ENCODE data around the gene PACSIN2.

The PACSIN2 gene

GRCh38 chr22:42951093-42951710 is 63.7 kb downstream of the PACSIN2 start:
- no peak for TF ChIP-seq CTCF (IDR thresholded peaks at IDR 0.05)
- no peak overlapping the region for H3K27ac ChIP-seq
- peaks cover 5% of the 10 kb centered on the region for H3K79me2 ChIP-seq
- H3K4me3 ChIP-seq (ENCODE audit: low read depth, low read length), result no peak overlapping the region
- no peak overlapping the region for H3K9ac ChIP-seq
- H3K4me2 ChIP-seq (ENCODE audit: low read length), result no peak overlapping the region
- no peaks in the 10 kb centered on the region for H3K9me3 ChIP-seq (ENCODE audit: control insufficient read depth, low read length)
- H3K4me1 ChIP-seq, result peaks cover 11% of the 10 kb centered on the region
- H3K27me3 ChIP-seq (ENCODE audit: control insufficient read depth, insufficient read depth, low read length), result no peaks in the 10 kb centered on the region
- H2AFZ ChIP-seq, result no peak overlapping the region
- no peaks in the 10 kb centered on the region for H3K36me3 ChIP-seq (ENCODE audit: control insufficient read depth, insufficient read depth, low read length)

GRCh38 chr22:42950281-42950680 is 64.7 kb downstream of the PACSIN2 start:
- Histone ChIP-seq H3K27ac (no peak overlapping the region), H3K79me2 (peaks cover 5% of the 10 kb centered on the region), H3K4me1 (peaks cover 11% of the 10 kb centered on the region), H3K4me2 (ENCODE audit: low read length) (no peak overlapping the region), H3K27me3 (ENCODE audit: control insufficient read depth, insufficient read depth, low read length) (no peaks in the 10 kb centered on the region), H3K9ac (no peak overlapping the region), H2AFZ (no peak overlapping the region), H3K36me3 (ENCODE audit: control insufficient read depth, insufficient read depth, low read length) (no peaks in the 10 kb centered on the region), H3K4me3 (ENCODE audit: low read depth, low read length) (no peak overlapping the region), H3K9me3 (ENCODE audit: control insufficient read depth, low read length) (no peaks in the 10 kb centered on the region)
- TF ChIP-seq CTCF (IDR thresholded peaks at IDR 0.05), result no peak

- no peak overlapping the region for H3K27ac ChIP-seq
- no peaks in the 10 kb centered on the region for H3K36me3 ChIP-seq (ENCODE audit: control insufficient read depth, insufficient read depth, low read length)
- peaks cover 7% of the 10 kb centered on the region for H3K4me1 ChIP-seq
- H3K79me2 ChIP-seq, result peaks cover under 1% of the 10 kb centered on the region
- H2AFZ ChIP-seq, result no peak overlapping the region
- H3K4me3 ChIP-seq (ENCODE audit: low read depth, low read length), result no peak overlapping the region
- no peak overlapping the region for H3K4me2 ChIP-seq (ENCODE audit: low read length)
- TF ChIP-seq CTCF (IDR thresholded peaks at IDR 0.05), result no peak
- no peak overlapping the region for H3K9ac ChIP-seq
- no peaks in the 10 kb centered on the region for H3K9me3 ChIP-seq (ENCODE audit: control insufficient read depth, low read length)
- H3K27me3 ChIP-seq (ENCODE audit: control insufficient read depth, insufficient read depth, low read length), result no peaks in the 10 kb centered on the region
Measured at GRCh38 chr22:42949159-42949558, 65.8 kb downstream of the PACSIN2 start.

GRCh38 chr22:42948294-42948693 is 66.7 kb downstream of the PACSIN2 start:
- Histone ChIP-seq H3K36me3 (ENCODE audit: control insufficient read depth, insufficient read depth, low read length) (no peaks in the 10 kb centered on the region), H3K27me3 (ENCODE audit: control insufficient read depth, insufficient read depth, low read length) (no peaks in the 10 kb centered on the region), H2AFZ (no peak overlapping the region), H3K4me1 (peaks cover 7% of the 10 kb centered on the region), H3K4me2 (ENCODE audit: low read length) (no peak overlapping the region), H3K9ac (no peak overlapping the region), H3K79me2 (no peaks in the 10 kb centered on the region), H3K4me3 (ENCODE audit: low read depth, low read length) (no peak overlapping the region), H3K27ac (no peak overlapping the region), H3K9me3 (ENCODE audit: control insufficient read depth, low read length) (no peaks in the 10 kb centered on the region)
- no peak for TF ChIP-seq CTCF (IDR thresholded peaks at IDR 0.05)

All from parathyroid adenoma (tissue), 2 donors.